ENCODE measurements around the gene TMEM129.
"Not testable (repeated sequence)": the region's sequence is repeated elsewhere in the genome, so short reads cannot be mapped to it uniquely, and the experiment has no call there.

The TMEM129 gene

GRCh38 chr4:1691737-1692373 lies 29.3 kb downstream of the TMEM129 start:
- no peak for DNase-seq

GRCh38 chr4:1690698-1691097 lies 30.4 kb downstream of the TMEM129 start:
- no peak for DNase-seq

- DNase-seq, result no peak
These were observed 34.6 kb downstream of the TMEM129 start for GRCh38 chr4:1686440-1687036.

- DNase-seq, result no peak
These were observed 35.6 kb downstream of the TMEM129 start for GRCh38 chr4:1685235-1686150.

GRCh38 chr4:1684506-1685234 lies 36.5 kb downstream of the TMEM129 start:
- DNase-seq, result no peak

GRCh38 chr4:1683736-1684505 lies 37.2 kb downstream of the TMEM129 start, which contains the start of gene FAM53A:
Gene FAM53A (minus strand): TSS chr4:1684313. CDS start chr4:1668741, 15,572 bp downstream.
- peak; percentile 59 for DNase-seq

- DNase-seq, result peak; percentile 20
These were observed 37.8 kb downstream of the TMEM129 start for GRCh38 chr4:1683261-1683735.

- no peak for DNase-seq
These were observed 38.3 kb downstream of the TMEM129 start for GRCh38 chr4:1682860-1683259.

- DNase-seq, result no peak
These were observed 42.9 kb downstream of the TMEM129 start for GRCh38 chr4:1678244-1678643.

GRCh38 chr4:1676605-1677525 lies 44.3 kb downstream of the TMEM129 start:
- no peak for DNase-seq

- no peak for DNase-seq
These were observed 45.4 kb downstream of the TMEM129 start for GRCh38 chr4:1675802-1676137.

GRCh38 chr4:1675136-1675801 lies 45.9 kb downstream of the TMEM129 start:
- DNase-seq, result no peak

- no peak for DNase-seq
These were observed 46.4 kb downstream of the TMEM129 start for GRCh38 chr4:1674682-1675081.

GRCh38 chr4:1673671-1674070 lies 47.5 kb downstream of the TMEM129 start:
- no peak for DNase-seq

- not testable (repeated sequence) for DNase-seq
These were observed 50.1 kb downstream of the TMEM129 start for GRCh38 chr4:1671011-1671410.

- DNase-seq, result no peak
These were observed 50.8 kb downstream of the TMEM129 start for GRCh38 chr4:1670279-1670678.

GRCh38 chr4:1669850-1670249 lies 51.3 kb downstream of the TMEM129 start:
- DNase-seq, result no peak

- DNase-seq, result no peak
These were observed 51.9 kb downstream of the TMEM129 start for GRCh38 chr4:1669270-1669669.

- DNase-seq, result no peak
These were observed 52.7 kb downstream of the TMEM129 start for GRCh38 chr4:1668488-1668840.

- no peak for DNase-seq
These were observed 53.9 kb downstream of the TMEM129 start for GRCh38 chr4:1667273-1667672.

GRCh38 chr4:1666391-1666790 lies 54.7 kb downstream of the TMEM129 start:
- DNase-seq, result no peak
